Measurements from ENCODE around the gene TSPAN14.

The TSPAN14 gene

DNA sequence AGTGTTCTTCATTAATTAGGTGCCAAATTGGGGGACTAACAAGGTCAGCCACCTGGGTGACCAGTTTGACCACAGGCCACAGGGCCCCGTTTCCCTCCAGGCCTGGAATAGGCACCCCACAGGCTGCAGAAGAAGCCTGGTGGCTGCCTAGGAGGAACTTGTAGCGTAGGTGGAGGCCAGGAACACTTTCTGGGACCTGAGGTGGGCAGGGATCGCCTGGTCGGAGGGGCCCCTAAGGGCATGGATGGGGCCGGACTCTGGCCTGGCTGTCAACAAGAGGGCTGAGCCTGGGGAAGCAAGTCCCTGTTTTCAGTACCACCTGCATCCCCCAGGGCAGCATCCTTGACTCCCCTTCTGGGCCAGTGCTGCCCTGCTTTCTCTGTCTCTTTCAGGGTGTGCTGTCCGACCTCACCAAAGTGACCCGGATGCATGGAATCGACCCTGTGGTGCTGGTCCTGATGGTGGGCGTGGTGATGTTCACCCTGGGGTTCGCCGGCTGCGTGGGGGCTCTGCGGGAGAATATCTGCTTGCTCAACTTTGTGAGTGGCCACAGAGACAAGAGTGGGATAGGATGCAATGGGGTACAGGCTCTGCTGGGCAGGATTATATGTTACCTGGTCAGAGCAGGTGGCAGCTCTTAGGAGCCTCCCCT, 52.9 kb downstream of the TSPAN14 start:
- TF ChIP-seq, protein P1, sequence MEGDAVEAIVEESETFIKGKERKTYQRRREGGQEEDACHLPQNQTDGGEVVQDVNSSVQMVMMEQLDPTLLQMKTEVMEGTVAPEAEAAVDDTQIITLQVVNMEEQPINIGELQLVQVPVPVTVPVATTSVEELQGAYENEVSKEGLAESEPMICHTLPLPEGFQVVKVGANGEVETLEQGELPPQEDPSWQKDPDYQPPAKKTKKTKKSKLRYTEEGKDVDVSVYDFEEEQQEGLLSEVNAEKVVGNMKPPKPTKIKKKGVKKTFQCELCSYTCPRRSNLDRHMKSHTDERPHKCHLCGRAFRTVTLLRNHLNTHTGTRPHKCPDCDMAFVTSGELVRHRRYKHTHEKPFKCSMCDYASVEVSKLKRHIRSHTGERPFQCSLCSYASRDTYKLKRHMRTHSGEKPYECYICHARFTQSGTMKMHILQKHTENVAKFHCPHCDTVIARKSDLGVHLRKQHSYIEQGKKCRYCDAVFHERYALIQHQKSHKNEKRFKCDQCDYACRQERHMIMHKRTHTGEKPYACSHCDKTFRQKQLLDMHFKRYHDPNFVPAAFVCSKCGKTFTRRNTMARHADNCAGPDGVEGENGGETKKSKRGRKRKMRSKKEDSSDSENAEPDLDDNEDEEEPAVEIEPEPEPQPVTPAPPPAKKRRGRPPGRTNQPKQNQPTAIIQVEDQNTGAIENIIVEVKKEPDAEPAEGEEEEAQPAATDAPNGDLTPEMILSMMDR (conservative IDR thresholded peaks at IDR 0.05), result no peak
- H3K27ac ChIP-seq, result peak overlapping the region; percentile 99

DNA sequence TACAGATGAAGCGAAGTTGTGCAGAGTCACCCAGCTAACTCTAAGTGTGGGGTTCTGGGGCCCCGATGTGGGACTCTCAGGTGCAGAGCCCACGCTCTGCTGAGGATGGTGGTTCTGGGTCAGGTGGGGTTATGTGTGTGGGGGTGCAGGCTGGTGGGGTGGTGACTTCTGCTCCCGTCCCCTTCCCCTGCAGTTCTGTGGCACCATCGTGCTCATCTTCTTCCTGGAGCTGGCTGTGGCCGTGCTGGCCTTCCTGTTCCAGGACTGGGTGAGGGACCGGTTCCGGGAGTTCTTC, 54.9 kb downstream of the TSPAN14 start:
- peak overlapping the region; percentile 99 for H3K27ac ChIP-seq
- TF ChIP-seq, protein P1 (conservative IDR thresholded peaks at IDR 0.05), result no peak

DNA sequence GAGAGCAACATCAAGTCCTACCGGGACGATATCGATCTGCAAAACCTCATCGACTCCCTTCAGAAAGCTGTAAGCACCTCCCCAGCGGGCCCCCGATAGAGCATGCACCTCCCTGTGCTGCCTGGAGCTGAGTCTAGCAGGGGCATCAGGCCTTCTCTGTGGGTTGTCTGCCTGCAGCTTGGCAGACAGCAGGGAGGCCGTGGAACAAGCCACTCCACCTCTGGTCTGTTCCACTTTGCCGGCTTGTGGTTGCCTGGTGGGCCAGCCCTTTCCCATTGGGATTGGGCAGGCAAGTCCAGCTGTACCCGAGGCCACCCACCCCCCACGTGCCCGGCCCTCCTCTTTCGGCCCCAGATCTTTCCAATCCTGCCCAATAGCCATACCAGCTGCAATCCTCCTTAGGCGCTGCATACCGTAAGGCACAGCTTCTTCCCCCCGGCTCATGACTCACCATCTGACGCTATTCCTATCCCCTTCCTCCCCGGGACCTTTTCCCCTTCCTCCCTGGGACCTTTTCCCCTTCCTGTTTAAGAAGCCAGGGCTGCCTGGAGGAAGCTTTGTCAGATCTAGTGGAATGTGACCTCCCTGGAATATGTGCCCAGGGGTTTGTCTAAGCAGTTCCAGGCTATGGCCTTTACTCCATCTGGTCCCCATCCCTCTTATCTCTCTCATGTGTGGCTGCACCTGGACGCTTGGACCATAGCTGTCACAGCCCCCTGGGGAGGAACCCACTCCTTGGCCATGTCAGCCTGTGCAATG, 55.5 kb downstream of the TSPAN14 start:
- H3K27ac ChIP-seq, result peak overlapping the region; percentile 99
- TF ChIP-seq, protein P1 (conservative IDR thresholded peaks at IDR 0.05), result no peak

DNA sequence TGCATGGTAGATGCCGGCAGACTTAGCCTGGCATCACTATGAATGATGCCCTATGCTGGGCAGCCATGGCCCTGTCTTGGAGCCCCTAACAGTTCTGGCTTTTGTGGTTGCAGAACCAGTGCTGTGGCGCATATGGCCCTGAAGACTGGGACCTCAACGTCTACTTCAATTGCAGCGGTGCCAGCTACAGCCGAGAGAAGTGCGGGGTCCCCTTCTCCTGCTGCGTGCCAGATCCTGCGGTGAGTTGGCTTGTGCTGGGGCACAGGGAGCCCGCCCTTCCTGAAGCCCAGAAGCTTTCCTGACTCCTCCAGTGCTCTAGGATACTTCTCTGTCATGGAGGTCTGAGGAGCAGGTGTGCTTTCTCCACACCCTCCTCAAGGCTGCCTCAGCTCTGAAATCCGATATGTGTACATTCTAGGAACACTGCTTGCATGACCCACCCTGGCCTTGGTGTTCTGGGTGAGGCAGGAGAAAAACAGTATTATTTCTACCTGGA, 58.0 kb downstream of the TSPAN14 start:
- TF ChIP-seq, protein P1 (conservative IDR thresholded peaks at IDR 0.05), result no peak
- H3K27ac ChIP-seq, result peak overlapping the region; percentile 16; the same call in 1 of the 2 replicates

DNA sequence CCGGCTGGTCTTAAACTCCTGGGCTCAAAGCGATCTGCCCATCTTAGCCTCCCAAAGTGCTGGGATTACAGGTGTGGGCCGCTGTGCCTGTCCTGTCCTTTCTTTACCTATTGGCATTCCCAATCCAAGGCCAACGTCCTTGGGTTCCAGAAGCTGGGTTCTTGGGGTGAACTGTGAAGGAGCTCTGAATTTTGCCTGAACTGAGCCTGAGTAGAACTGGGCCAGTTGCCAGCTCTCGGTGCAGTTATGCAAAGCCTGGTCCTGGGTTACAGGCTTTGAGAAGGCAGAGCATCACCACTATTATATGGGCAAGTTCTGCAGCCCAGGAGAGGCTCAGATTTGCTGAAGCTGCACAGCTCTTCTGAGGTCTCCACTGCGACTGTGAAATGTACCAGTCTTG, 59.0 kb downstream of the TSPAN14 start:
- TF ChIP-seq, protein P1 (conservative IDR thresholded peaks at IDR 0.05), result no peak
- 0 out of 2 replicates have a peak overlapping the region, but pooled peaks have one; percentile 16 for H3K27ac ChIP-seq

DNA sequence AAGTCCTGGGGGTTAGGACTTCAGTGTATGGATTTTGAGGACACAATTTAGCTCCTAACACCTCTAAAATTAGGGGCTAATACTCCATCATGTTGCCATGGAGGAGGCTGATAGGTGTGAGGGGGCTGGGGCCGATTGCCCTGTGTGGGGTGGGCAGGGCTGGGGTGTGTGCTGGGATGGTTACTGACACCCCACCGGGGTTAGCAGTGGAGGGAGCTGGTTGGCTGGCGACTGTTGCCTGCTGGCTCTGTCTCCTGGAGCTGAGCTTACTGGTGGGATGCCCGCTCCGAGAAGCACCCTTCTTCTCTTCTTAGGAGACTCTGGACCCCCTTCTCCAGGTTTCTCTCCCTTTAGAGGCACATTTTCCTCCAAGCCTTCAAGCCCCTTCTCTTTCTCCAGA, 61.4 kb downstream of the TSPAN14 start:
- TF ChIP-seq, protein P1 (conservative IDR thresholded peaks at IDR 0.05), result no peak
- no peak overlapping the region for H3K27ac ChIP-seq

DNA sequence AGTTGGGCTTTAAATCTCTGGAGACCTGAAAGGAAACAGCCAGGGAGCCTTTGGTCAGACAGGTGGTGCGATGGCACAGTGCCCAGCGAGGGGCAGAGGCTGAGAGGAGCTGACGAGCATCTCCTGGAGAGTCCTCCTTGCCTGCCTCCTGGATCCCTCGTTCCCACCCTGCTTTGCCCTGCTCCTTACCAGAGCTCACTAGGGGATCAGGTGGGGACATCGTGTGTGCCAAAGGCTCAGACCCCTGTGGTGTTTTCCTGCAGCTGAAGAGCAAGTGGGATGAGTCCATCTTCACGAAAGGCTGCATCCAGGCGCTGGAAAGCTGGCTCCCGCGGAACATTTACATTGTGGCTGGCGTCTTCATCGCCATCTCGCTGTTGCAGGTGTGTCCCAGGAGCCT, 61.8 kb downstream of the TSPAN14 start:
- no peak overlapping the region for H3K27ac ChIP-seq
- TF ChIP-seq, protein P1 (conservative IDR thresholded peaks at IDR 0.05), result no peak

All from VCaP (cell line).